OCI-LY7 (cell line): ENCODE measurements around the gene PROB1.
"Not testable (repeated sequence)": the region's sequence is repeated elsewhere in the genome, so short reads cannot be mapped to it uniquely, and the experiment has no call there.

Source experiments
- CTCF ChIP-seq: fragments of 200-600 bp; sonication (generic); conservative IDR thresholded peaks from 2 replicates; pipeline ENCODE4 v1.5.1; 2014; ENCODE audit warnings: mild to moderate bottlenecking, antibody characterized with exemption, low read length, moderate library complexity, mixed read lengths
- EZH2phosphoT487 ChIP-seq: fragments of 200-600 bp; sonication (generic); IDR thresholded peaks from 2 replicates; pipeline ENCODE4 v1.6.1; 2018; ENCODE audit warnings: low read depth, borderline replicate concordance, mild to moderate bottlenecking, mixed run types, antibody characterized with exemption, low read length, moderate library complexity, mixed read lengths

GRCh38 chr5:139347863-139348262, 47.0 kb downstream of the PROB1 start:
- not testable (repeated sequence) for TF ChIP-seq CTCF, EZH2phosphoT487
